HG02884 (cell line): ENCODE measurements around the gene ZSCAN23.
"Not testable (repeated sequence)": the region's sequence is repeated elsewhere in the genome, so short reads cannot be mapped to it uniquely, and the experiment has no call there.

Experiments used
- ATAC-seq: cut with Tn5 transposase; IDR thresholded peaks from one replicate; pipeline ENCODE4 v1.9.1; 2021; ENCODE audit warnings: mild to moderate bottlenecking, moderate library complexity; ENCODE audit not compliant: unreplicated experiment

ZSCAN23 gene

DNA sequence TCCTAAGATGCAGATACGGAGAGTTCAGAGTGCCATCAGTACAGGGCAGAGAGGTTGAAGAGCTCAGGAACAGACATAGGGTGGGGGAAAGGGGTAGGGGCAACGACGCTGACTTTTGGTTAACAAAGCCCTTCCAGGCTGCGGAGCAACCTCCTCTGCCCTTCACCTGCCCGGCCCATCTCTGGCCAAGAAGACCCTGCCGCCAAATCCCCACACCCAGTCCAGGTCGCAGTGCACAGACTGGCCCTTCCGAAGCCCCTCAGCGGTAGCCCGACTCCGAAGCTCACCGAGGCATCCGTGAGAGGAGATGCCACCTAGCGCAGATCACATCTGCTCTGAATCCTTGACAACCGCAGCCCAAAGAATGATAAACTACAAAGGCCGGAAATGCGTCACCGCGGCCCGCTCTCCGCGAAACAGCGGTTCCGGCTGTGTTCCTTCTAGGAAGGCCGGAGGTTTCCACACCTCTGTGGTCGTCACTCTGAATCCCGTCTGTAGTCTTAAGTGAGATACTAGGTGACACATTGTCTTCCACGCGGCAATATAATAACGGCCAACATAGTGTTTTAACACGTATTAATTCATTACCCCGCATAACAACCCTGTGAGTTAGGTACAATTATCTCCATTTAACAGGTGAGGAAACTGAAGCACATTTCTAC lies at the start of gene ZSCAN23:
TSS of gene ZSCAN23 (minus strand) at position 380 of the 662 bp plus-strand sequence. CDS start 7,225 bp downstream, outside the sequence.
- ATAC-seq: peak; percentile 90

DNA sequence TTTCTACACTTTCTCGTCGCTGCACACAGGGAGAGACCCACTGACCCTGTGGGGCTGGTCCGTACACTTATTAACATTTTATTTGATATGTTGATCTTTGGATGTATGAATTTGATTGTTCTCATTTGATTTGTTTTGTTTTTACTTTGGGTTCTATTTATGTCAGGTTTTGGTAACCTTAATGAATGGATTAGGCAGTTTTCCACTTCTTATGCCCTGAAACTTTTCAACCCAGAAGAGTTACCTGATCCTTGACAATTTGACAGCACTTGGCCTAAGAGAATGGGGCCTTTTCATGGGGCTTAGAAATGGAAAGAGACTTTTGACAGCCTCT lies 48.7 kb upstream of the ZSCAN23 start:
- no peak for ATAC-seq

DNA sequence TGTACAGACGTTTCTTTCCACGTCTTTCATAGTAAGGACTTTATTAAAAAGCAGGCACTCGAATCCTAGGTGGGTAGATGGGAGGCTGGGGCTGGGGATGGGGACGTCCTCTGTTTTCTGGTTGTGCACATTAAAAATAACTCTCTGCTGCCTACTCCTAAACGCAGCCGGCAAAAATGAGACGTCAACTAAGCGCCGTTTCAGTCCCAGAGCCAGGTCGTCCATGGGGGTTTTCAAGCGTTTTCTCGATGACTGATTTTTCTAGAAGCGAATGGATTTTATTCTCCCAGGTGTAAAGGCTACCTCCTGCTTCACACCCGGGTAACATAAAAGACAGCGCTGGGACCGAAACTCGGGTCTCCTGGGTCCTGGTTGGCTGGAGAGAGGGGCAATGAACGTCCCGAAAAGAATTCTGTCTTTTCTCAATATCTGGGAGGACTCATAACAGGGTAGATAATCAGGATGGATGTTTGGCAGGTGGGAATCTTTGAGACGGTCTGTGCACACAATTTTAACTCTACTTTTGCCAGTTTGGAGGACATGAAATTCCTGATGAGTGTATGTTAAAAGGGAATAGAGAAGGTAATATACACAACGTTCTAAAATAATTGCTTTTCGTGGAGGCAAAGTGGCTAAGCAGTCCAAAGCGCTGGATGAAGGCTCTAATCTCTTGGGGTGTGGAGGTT lies 47.1 kb upstream of the ZSCAN23 start:
- peak; percentile 24 for ATAC-seq

- ATAC-seq: peak; percentile 61
These were observed 46.3 kb upstream of the ZSCAN23 start for GRCh38 chr6:28489366-28490204.

GRCh38 chr6:28488916-28489365 lies 45.6 kb upstream of the ZSCAN23 start:
- ATAC-seq: no peak

GRCh38 chr6:28486988-28487742 lies 43.9 kb upstream of the ZSCAN23 start:
- ATAC-seq: no peak

- ATAC-seq: no peak
These were observed 43.2 kb upstream of the ZSCAN23 start for GRCh38 chr6:28486533-28486932.

GRCh38 chr6:28485482-28485881 lies 42.2 kb upstream of the ZSCAN23 start:
- no peak for ATAC-seq

DNA sequence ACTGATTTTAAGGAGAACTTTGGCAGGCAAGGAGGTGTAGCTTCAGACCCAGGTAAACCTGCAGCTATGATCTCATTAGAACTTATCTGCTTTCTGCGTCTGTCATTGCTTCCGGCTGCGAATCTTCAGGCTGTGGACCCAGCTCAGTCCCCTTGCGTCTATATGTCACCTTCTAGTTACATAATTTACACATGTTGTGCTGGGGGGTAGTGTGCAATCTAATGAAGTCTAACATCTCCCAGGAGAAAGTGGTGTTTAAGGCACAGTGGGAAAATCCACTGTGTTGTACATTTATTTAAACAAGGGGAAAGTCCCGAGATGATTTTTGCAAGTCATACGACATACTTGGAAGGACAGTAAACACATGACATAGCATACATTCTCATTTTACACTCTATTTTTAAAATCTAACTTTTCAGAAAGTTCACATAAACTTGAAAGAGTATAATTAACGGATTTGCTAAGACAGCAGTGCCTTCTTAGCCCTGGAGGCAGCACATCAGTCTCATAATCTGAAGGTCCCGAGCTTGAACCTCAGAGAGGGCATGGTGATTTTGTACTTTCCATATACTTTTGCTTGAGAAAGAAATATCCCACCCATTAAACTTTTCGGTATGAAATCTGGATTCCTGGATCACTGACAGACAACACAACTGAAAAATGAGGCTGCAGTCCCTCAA lies 37.1 kb upstream of the ZSCAN23 start:
- no peak for ATAC-seq

- ATAC-seq: no peak
These were observed 35.2 kb upstream of the ZSCAN23 start for GRCh38 chr6:28478518-28478917.

GRCh38 chr6:28474441-28475219 lies 31.3 kb upstream of the ZSCAN23 start:
- ATAC-seq: peak; percentile 42

DNA sequence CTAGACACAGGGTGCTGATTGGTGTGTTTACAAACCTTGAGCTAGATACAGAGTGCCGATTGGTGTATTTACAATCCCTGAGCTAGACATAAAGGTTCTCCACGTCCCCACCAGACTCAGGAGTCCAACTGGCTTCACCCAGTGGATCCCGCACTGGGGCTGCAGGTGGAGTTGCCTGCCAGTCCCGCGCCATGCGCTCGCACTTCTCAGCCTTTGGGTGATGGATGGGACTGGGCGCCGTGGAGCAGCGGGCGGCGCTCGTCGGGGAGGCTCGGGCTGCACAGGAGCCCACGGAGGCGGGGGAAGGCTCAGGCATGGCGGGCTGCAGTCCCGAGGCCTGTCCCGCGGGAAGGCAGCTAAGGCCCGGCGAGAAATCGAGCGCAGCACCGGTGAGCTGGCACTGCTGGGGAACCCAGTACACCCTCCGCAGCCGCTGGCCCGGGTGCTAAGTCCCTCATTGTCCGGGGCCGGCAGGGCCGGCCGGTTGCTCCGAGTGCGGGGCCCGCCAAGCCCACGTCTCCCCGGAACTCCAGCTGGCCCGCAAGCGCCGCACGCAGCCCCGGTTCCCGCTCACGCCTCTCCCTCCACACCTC lies 26.0 kb upstream of the ZSCAN23 start:
- not testable (repeated sequence) for ATAC-seq

GRCh38 chr6:28468056-28468455 lies 24.8 kb upstream of the ZSCAN23 start:
- ATAC-seq: no peak

- ATAC-seq: no peak
These were observed 19.1 kb upstream of the ZSCAN23 start for GRCh38 chr6:28462401-28462800.

DNA sequence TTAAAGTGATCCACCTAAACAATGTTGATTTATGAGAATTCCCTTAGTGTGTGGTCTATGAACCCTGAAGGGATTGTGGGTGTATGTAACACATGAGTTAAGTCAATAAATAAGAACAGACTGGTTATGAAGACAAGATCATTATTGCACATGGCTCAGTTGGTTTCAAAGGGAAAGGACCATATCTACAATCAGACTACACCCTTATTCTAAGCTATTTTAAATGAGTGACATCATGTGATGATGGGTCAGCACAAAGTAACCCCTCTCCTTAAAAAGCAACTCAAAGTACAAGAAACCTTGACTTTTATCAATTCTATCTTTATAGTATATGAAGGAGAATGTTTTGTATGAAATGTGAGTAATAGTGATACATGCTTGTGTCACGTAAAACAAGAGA lies 15.3 kb upstream of the ZSCAN23 start:
- no peak for ATAC-seq

- ATAC-seq: no peak
These were observed 5.8 kb upstream of the ZSCAN23 start for GRCh38 chr6:28449056-28449455.

GRCh38 chr6:28447512-28447906 lies 4.2 kb upstream of the ZSCAN23 start:
- ATAC-seq: not testable (repeated sequence)

DNA sequence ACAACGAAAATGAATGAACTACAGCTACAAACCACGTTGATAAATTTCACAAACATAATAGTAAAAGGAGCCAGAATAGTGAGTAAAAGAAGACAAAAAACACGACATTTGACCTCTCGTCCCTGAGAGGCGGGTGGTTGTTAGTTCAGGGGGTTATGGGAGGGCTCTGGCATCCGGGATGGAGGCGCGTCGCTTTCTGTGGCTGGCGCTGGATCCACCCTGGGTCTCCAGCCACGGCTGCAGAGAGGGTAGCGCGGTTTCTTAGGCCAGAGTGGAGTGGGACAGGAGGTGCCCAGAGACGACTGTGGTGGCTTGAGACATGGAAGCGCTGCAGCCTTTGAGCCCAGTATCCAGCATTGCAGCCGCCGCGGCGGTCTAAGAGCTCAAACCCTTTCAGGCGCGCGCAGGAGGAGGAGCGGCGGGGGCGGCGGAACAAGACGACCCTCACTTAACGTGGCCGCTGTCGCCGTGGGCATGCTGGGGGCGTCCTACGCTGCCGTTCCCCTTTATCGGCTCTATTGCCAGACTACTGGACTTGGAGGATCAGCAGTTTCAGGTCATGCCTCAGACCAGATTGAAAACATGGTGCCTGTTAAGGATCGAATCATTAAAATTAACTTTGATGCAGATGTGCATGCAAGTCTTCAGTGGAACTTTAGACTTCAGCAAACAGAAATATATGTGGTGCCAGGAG lies 3.7 kb upstream of the ZSCAN23 start:
- no peak for ATAC-seq

GRCh38 chr6:28444759-28445158 lies 1.5 kb upstream of the ZSCAN23 start:
- not testable (repeated sequence) for ATAC-seq
